A549 (cell line): ENCODE data around the gene PIK3R4. TPM values are rescaled to one million over a fixed set of nuclear protein-coding genes. Genes with fewer than 3 reads are reported as not detected.

ENCODE experiments used
- ATAC-seq, 2 experiments: fragments of 200-7000 bp in 1 of 2; fragments of >200 bp in 1 of 2; cut with Nextera tagmentation in 1 of 2; cut with Tn5 transposase in 1 of 2; 3 replicates each; pipeline versions ENCODE4 v1.8.0 to v1.9.1; 2018 to 2020; ENCODE audit warnings: mild to moderate bottlenecking in 1 of 2, moderate library complexity in 1 of 2
- CTCF ChIA-PET: fragments of 300-600 bp; sonication (Branson Sonifier 250); formaldehyde crosslinking; extraction: SDS; loops from one replicate; lab custom pipeline; 2021; ENCODE audit warnings: antibody characterized with exemption, inconsistent platforms; lab: Yijun Ruan, JAX
- POLR2A ChIA-PET: fragments of 350-600 bp; formaldehyde crosslinking; extraction: SDS; loops from one replicate; lab custom pipeline; 2021; ENCODE audit warnings: antibody characterized with exemption, inconsistent platforms; lab: Yijun Ruan, JAX
- DNase-seq, 2 experiments: peaks; one replicate each; pipeline versions ENCODE4 v3.0.0 to v3.0.0-alpha.2; 2011 to 2016; ENCODE audit warnings: low read depth in 1 of 2, low spot score in 1 of 2
- FAIRE-seq: peaks from 2 replicates; lab custom pipeline; 2011; peaks lifted over from hg19 to GRCh38; lab: Jason Lieb, UNC
- H3K27ac ChIP-seq, 2 experiments: fragments of >200 bp; sonication (Bioruptor Twin); formaldehyde crosslinking; 3 replicates each; pipeline ENCODE4 v1.5.1; 2016 to 2017
- H3K4me1 ChIP-seq: fragments of >200 bp; sonication (Bioruptor Twin); formaldehyde crosslinking; 3 replicates; pipeline ENCODE4 v1.6.1; 2016
- H3K4me2 ChIP-seq: fragments of >200 bp; sonication (Bioruptor Twin); formaldehyde crosslinking; 3 replicates; pipeline ENCODE4 v1.6.1; 2016
- H3K4me3 ChIP-seq: fragments of >200 bp; sonication (Bioruptor Twin); formaldehyde crosslinking; 3 replicates; pipeline ENCODE4 v1.5.1; 2016
- H3K9me3 ChIP-seq: fragments of >200 bp; sonication (Bioruptor Twin); formaldehyde crosslinking; 3 replicates; pipeline ENCODE4 v1.6.1; 2016
- ATOH8 ChIP-seq: fragments of 250-450 bp; sonication (Bioruptor Pico); IDR thresholded peaks from 2 replicates; pipeline ENCODE4 v1.5.0; 2020; ENCODE audit warnings: low read depth, mild to moderate bottlenecking, moderate library complexity
- CHD2 ChIP-seq: fragments of 150-350 bp; IDR thresholded peaks from 2 replicates; pipeline ENCODE4 v1.6.1; 2014; ENCODE audit warnings: low read length; ENCODE audit not compliant: partially characterized antibody
- CHD4 ChIP-seq: fragments of 200-600 bp; sonication (generic); IDR thresholded peaks from 2 replicates; pipeline ENCODE4 v1.6.1; 2016; ENCODE audit warnings: antibody characterized with exemption, mild to moderate bottlenecking, borderline replicate concordance
- CTCF ChIP-seq: fragments of >200 bp; sonication (Bioruptor Twin); formaldehyde crosslinking; IDR thresholded peaks from 3 replicates; pipeline ENCODE4 v1.5.1; 2016
- FOSB ChIP-seq: fragments of 250-450 bp; sonication (Bioruptor Pico); IDR thresholded peaks from 2 replicates; pipeline ENCODE4 v1.5.0; 2020; ENCODE audit warnings: mild to moderate bottlenecking, moderate library complexity
- FOSL2 ChIP-seq, 2 experiments: fragments of 450-650 bp in 1 of 2; fragments of >200 bp in 1 of 2; sonication (Bioruptor Twin) in 1 of 2; formaldehyde crosslinking; IDR thresholded peaks; 2 replicates each; pipeline versions ENCODE4 v1.5.0 to v1.6.1; 2016 to 2020; ENCODE audit warnings: mild to moderate bottlenecking in 1 of 2, moderate library complexity in 1 of 2
- FOXS1 ChIP-seq: fragments of 250-450 bp; sonication (Bioruptor Pico); IDR thresholded peaks from 2 replicates; pipeline ENCODE4 v1.5.0; 2020; ENCODE audit warnings: mild to moderate bottlenecking, moderate library complexity
- HDAC2 ChIP-seq: fragments of 200-600 bp; sonication (generic); IDR thresholded peaks from 2 replicates; pipeline ENCODE4 v1.6.1; 2016
- JUN ChIP-seq, 2 experiments: fragments of >200 bp; sonication (Bioruptor Twin); formaldehyde crosslinking; IDR thresholded peaks; 2 replicates in 1 of 2; 3 replicates in 1 of 2; pipeline ENCODE4 v1.6.1; 2016 to 2017
- KDM1A ChIP-seq: fragments of 200-600 bp; sonication (generic); IDR thresholded peaks from 2 replicates; pipeline ENCODE4 v1.6.1; 2016; ENCODE audit warnings: low read depth, mild to moderate bottlenecking
- KDM5A ChIP-seq: fragments of 200-600 bp; sonication (generic); IDR thresholded peaks from 2 replicates; pipeline ENCODE4 v1.6.1; 2016; ENCODE audit warnings: antibody characterized with exemption, mild to moderate bottlenecking
- MAFK ChIP-seq: fragments of 450-650 bp; IDR thresholded peaks from 2 replicates; pipeline ENCODE4 v1.6.1; 2014; ENCODE audit not compliant: partially characterized antibody
- MAZ ChIP-seq: fragments of 150-350 bp; IDR thresholded peaks from 2 replicates; pipeline ENCODE4 v1.6.1; 2014; ENCODE audit warnings: antibody characterized with exemption, low read depth, low read length, borderline replicate concordance
- NR3C1 ChIP-seq: fragments of >200 bp; sonication (Bioruptor Twin); formaldehyde crosslinking; IDR thresholded peaks from 3 replicates; pipeline ENCODE4 v1.6.1; 2017
- PHF8 ChIP-seq: fragments of 200-600 bp; sonication (generic); IDR thresholded peaks from 2 replicates; pipeline ENCODE4 v1.6.1; 2016; ENCODE audit warnings: low read depth, mild to moderate bottlenecking, antibody characterized with exemption, moderate library complexity, borderline replicate concordance
- RARB ChIP-seq: fragments of 250-450 bp; sonication (Bioruptor Pico); IDR thresholded peaks from 2 replicates; pipeline ENCODE4 v1.8.0; 2021; ENCODE audit warnings: mild to moderate bottlenecking, moderate library complexity
- RNF2 ChIP-seq: fragments of 200-600 bp; sonication (generic); IDR thresholded peaks from 2 replicates; pipeline ENCODE4 v1.6.1; 2016; ENCODE audit warnings: low read depth, mild to moderate bottlenecking, antibody characterized with exemption, moderate library complexity, borderline replicate concordance
- TFCP2L1 ChIP-seq: fragments of 250-450 bp; sonication (Bioruptor Pico); IDR thresholded peaks from 2 replicates; pipeline ENCODE4 v1.5.0; 2021; ENCODE audit warnings: mild to moderate bottlenecking
- ZFP36 ChIP-seq: fragments of 450-650 bp; IDR thresholded peaks from 2 replicates; pipeline ENCODE4 v1.6.1; 2014; ENCODE audit warnings: borderline replicate concordance; ENCODE audit not compliant: partially characterized antibody
- ZSCAN20 ChIP-seq: fragments of 250-450 bp; sonication (Bioruptor Pico); IDR thresholded peaks from 2 replicates; pipeline ENCODE4 v1.8.0; 2022; ENCODE audit warnings: mild to moderate bottlenecking, moderate library complexity
- WGBS: methylation state at CpG from one replicate; pipeline ENCODE4 v1.1.6; 2017; ENCODE audit errors: missing lambda C conversion rate; 5-methylcytosine and 5-hydroxymethylcytosine counted together
- polyA plus RNA-seq, 4 experiments: library from polyadenylated mRNA; depleted of rRNA in 3 of 4; stranded (reverse); fragments of >200 nt; fragmentation: RNase III in 1 of 4; extraction: RNeasy Plus Mini Kit Qiagen cat#74134 plus additional on column Dnase treatment in 1 of 4; gene quantifications; 2 replicates in 3 of 4; 3 replicates in 1 of 4; pipeline ENCODE4 v1.2.3, GENCODE V29; 2011 to 2017
- TF ChIP-seq, protein P1 (sequence below): IDR thresholded peaks from 2 replicates; pipeline ENCODE4 v1.6.1; 2012
- TF ChIP-seq, protein P2 (sequence below): IDR thresholded peaks from 2 replicates; pipeline ENCODE4 v1.6.1; 2012; ENCODE audit warnings: low read depth, borderline replicate concordance

Gene PIK3R4
- polyA plus RNA-seq, 2 of the 4 experiments (the other 2 are of a cell fraction): 18.2 to 27.8 TPM

- TF ChIP-seq, protein P1, sequence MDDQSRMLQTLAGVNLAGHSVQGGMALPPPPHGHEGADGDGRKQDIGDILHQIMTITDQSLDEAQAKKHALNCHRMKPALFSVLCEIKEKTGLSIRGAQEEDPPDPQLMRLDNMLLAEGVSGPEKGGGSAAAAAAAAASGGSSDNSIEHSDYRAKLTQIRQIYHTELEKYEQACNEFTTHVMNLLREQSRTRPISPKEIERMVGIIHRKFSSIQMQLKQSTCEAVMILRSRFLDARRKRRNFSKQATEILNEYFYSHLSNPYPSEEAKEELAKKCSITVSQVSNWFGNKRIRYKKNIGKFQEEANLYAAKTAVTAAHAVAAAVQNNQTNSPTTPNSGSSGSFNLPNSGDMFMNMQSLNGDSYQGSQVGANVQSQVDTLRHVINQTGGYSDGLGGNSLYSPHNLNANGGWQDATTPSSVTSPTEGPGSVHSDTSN: no peak
- TF ChIP-seq FOXS1 (CRISPR knock-in tag): no peak
- TF ChIP-seq FOSB (CRISPR knock-in tag): no peak
- TF ChIP-seq KDM1A: no peak
- no peak for TF ChIP-seq MAFK
- no peak for TF ChIP-seq RARB (CRISPR knock-in tag)
- no peak for TF ChIP-seq KDM5A
Observed at GRCh38 chr3:130755666-130756065, 9.0 kb upstream of the PIK3R4 start (continued).

- DNase-seq: no peak
- Histone ChIP-seq H3K27ac (no peak overlapping the region), H3K4me3 (no peak overlapping the region), H3K9me3 (no peaks in the 10 kb centered on the region), H3K4me2 (no peak overlapping the region), H3K4me1 (peaks cover 21% of the 10 kb centered on the region; the same call in 2 of the 3 replicates)
- ATAC-seq: no peak
- TF ChIP-seq MAZ (no peak), KDM1A (no peak), MAFK (no peak), RARB (CRISPR knock-in tag) (no peak), ATOH8 (CRISPR knock-in tag) (no peak), JUN (IDR thresholded peaks at IDR 0.05) (no peak), HDAC2 (no peak), FOSL2 (IDR thresholded peaks at IDR 0.05) (no peak), FOSL2 (CRISPR knock-in tag; IDR thresholded peaks at IDR 0.05) (no peak), NR3C1 (no peak), RNF2 (no peak), PHF8 (no peak), ZSCAN20 (CRISPR knock-in tag) (no peak), TFCP2L1 (CRISPR knock-in tag) (no peak), CHD4 (no peak), ZFP36 (no peak), CTCF (no peak), CHD2 (no peak)
- TF ChIP-seq, protein P1: no peak
- TF ChIP-seq, protein P2, sequence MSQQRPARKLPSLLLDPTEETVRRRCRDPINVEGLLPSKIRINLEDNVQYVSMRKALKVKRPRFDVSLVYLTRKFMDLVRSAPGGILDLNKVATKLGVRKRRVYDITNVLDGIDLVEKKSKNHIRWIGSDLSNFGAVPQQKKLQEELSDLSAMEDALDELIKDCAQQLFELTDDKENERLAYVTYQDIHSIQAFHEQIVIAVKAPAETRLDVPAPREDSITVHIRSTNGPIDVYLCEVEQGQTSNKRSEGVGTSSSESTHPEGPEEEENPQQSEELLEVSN: no peak
- TF ChIP-seq, all 56 proteins: peak for 0
- CTCF ChIA-PET: interaction anchor here (0.7 to 2.8 kb wide), 2 partner anchors 11 to 144 kb away, joined by 3 to 15 read pairs; partner anchors contain the start of gene ATP2C1
- FAIRE-seq: no peak
- 4% methylated on average over 1 of the region's 1 CpG for WGBS
- POLR2A ChIA-PET: no interaction called here
Observed at GRCh38 chr3:130748981-130749380, 2.4 kb upstream of the PIK3R4 start.
